GM19239 (cell line): Measurements from ENCODE around the gene ATP5PF.
"Not testable (repeated sequence)": the region's sequence is repeated elsewhere in the genome, so short reads cannot be mapped to it uniquely, and the experiment has no call there.

Experiments used
- DNase-seq: peaks from one replicate; pipeline ENCODE4 v3.0.0; 2011; ENCODE audit warnings: low spot score; ENCODE audit not compliant: insufficient read length
- FAIRE-seq: peaks from 2 replicates; lab custom pipeline; 2011; peaks lifted over from hg19 to GRCh38; lab: Jason Lieb, UNC

ATP5PF gene

GRCh38 chr21:25732091-25732760 is 2.5 kb downstream of the ATP5PF start:
- DNase-seq, result no peak
- FAIRE-seq, result no peak

- FAIRE-seq (no peak), DNase-seq (no peak)
These were observed 12.1 kb downstream of the ATP5PF start for GRCh38 chr21:25722631-25723030.

GRCh38 chr21:25721987-25722386 is 12.7 kb downstream of the ATP5PF start:
- DNase-seq (no peak), FAIRE-seq (no peak)

- FAIRE-seq, result no peak
These were observed 17.1 kb downstream of the ATP5PF start for GRCh38 chr21:25717491-25718147.

GRCh38 chr21:25714066-25714465 is 20.6 kb downstream of the ATP5PF start:
- not testable (repeated sequence) for FAIRE-seq, DNase-seq

More at GRCh38 chr21:25717491-25718147, 17.1 kb downstream of the ATP5PF start:
- no peak for DNase-seq

GRCh38 chr21:25710550-25710949 is 24.2 kb downstream of the ATP5PF start:
- FAIRE-seq, result no peak
- DNase-seq, result no peak

- DNase-seq, result no peak
- no peak for FAIRE-seq
These were observed 24.9 kb downstream of the ATP5PF start for GRCh38 chr21:25709684-25710265.

- FAIRE-seq (peak; percentile 77), DNase-seq (peak; percentile 27)
These were observed 26.1 kb downstream of the ATP5PF start for GRCh38 chr21:25708467-25709065.

GRCh38 chr21:25701529-25701928 is 33.2 kb downstream of the ATP5PF start:
- FAIRE-seq (no peak), DNase-seq (no peak)

- DNase-seq (no peak), FAIRE-seq (no peak)
These were observed 34.0 kb downstream of the ATP5PF start for GRCh38 chr21:25700741-25701140.

GRCh38 chr21:25695461-25695860 is 39.2 kb downstream of the ATP5PF start:
- DNase-seq, FAIRE-seq: not testable (repeated sequence)

- DNase-seq (no peak), FAIRE-seq (no peak)
These were observed 42.7 kb downstream of the ATP5PF start for GRCh38 chr21:25691976-25692375.

GRCh38 chr21:25689226-25689625 is 45.5 kb downstream of the ATP5PF start:
- no peak for FAIRE-seq
- DNase-seq, result no peak

- no peak for FAIRE-seq
- no peak for DNase-seq
These were observed 46.2 kb downstream of the ATP5PF start for GRCh38 chr21:25688275-25689155.

GRCh38 chr21:25687787-25688186 is 46.9 kb downstream of the ATP5PF start:
- no peak for DNase-seq
- FAIRE-seq, result no peak

GRCh38 chr21:25682382-25682781 is 52.3 kb downstream of the ATP5PF start:
- no peak for DNase-seq
- no peak for FAIRE-seq

GRCh38 chr21:25676451-25676850 is 58.3 kb downstream of the ATP5PF start:
- DNase-seq, result no peak
- no peak for FAIRE-seq
